Measurements from ENCODE around the gene UBB. TPM values are rescaled to one million over a fixed set of nuclear protein-coding genes. Genes with fewer than 3 reads are reported as not detected.

Gene UBB
- total RNA-seq, 2 donors from 2014 or later = 862 to 1,091 TPM

DNA sequence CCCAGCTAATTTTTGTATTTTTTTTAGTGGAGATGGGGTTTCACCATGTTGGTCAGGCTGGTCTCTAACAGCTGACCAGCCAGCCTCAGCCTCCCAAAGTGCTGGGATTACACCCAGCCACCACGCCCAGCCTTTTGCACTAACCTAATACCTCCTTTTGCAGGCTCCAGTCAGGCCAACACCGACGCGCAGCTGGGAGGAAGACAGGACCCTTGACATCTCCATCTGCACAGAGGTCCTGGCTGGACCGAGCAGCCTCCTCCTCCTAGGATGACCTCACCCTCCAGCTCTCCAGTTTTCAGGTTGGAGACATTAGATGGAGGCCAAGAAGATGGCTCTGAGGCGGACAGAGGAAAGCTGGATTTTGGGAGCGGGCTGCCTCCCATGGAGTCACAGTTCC is 36.5 kb downstream of the UBB start:
- Histone ChIP-seq H3K36me3 (no peaks in the 10 kb centered on the region), H3K4me1 (peaks cover 0 to 40% of the 10 kb centered on the region in 2 donors), H3K4me3 (no peak overlapping the region), H3K9me3 (no peaks in the 10 kb centered on the region), H3K27me3 (no peaks in the 10 kb centered on the region), H3K27ac (peak overlapping the region in 1 of 2 donors; percentile 90)
- DNase-seq (ENCODE audit: low spot score) = no peak
- no peak for TF ChIP-seq CTCF (IDR thresholded peaks at IDR 0.05)

DNA sequence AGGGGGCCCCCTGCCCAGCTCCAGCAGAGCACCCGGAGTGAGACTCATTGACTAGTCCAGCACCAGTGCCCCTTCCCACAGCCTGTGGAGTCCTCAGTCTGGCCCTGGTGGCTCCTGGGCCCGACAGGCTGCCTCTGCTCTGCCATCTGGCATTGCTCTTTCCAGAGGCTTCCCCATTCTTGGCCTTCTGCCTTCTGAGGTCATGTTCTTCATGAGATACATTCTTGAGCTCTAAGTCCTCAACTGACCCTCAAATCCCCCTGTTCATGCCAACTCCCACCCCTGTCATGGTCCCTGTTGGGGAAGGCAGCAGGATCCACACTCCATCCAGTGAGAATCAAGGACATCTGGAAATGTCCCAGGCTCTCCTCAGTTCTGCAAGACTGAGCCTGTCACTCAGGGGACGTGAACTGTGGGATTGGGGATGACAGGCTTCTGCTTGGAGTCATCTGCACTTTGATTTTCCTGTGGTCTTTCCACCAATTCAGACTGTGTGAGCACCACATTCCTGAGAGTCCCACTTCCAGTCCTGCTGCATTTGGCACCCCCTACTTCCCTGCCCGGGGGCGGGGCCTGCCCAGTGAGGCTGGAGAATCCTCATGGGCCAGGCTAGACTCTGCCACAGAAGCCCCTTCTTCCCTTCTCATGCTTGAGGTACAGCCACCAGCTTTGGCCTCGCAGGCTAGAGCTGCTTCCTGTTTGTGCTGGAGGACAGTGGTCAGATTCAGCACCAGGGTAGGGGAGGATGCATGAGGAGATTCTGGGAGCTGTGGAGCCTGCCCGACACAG is 37.2 kb downstream of the UBB start:
- TF ChIP-seq CTCF (IDR thresholded peaks at IDR 0.05) = no peak
- H3K4me1 ChIP-seq = peaks cover 0 to 40% of the 10 kb centered on the region in 2 donors
- no peaks in the 10 kb centered on the region for H3K9me3 ChIP-seq

DNA sequence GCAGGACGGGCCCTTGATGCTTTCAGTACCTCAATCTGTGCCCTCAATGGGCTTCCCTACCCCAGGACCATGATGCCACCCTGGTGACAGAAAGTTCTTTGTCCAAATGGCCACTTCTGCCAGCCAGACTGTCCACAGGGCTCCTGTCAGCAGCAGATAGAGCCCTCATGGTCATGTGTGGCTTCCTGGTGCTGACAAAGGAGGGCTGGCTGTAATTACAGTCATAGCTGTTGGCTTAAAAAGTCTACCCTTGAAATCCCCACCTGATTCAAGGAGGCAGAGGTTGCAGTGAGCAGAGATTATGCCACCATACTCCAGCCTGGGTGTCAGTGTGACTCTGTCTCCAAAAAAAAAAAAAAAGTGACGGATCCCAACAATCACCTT is 37.8 kb downstream of the UBB start:
- peak overlapping the region; percentile 62 to 90 for H3K27ac ChIP-seq
- no peaks in the 10 kb centered on the region for H3K9me3 ChIP-seq
- no peak for DNase-seq (ENCODE audit: low spot score)
- no peaks in the 10 kb centered on the region for H3K27me3 ChIP-seq
- no peak for TF ChIP-seq CTCF (IDR thresholded peaks at IDR 0.05)
- peaks cover 0 to 40% of the 10 kb centered on the region in 2 donors for H3K4me1 ChIP-seq
- no peaks in the 10 kb centered on the region for H3K36me3 ChIP-seq
- no peak overlapping the region for H3K4me3 ChIP-seq

More for the DNA sequence above, 37.2 kb downstream of the UBB start:
- no peaks in the 10 kb centered on the region for H3K27me3 ChIP-seq
- no peak overlapping the region for H3K4me3 ChIP-seq
- DNase-seq (ENCODE audit: low spot score) = no peak
- H3K36me3 ChIP-seq = no peaks in the 10 kb centered on the region
- peak overlapping the region; percentile 62 to 90 for H3K27ac ChIP-seq

- H3K9me3 ChIP-seq = no peaks in the 10 kb centered on the region
- peak; percentile 74 for DNase-seq (ENCODE audit: low spot score)
- peaks cover 0 to 40% of the 10 kb centered on the region in 2 donors for H3K4me1 ChIP-seq
- H3K4me3 ChIP-seq = no peak overlapping the region
- peak overlapping the region; percentile 62 to 90 for H3K27ac ChIP-seq
- H3K27me3 ChIP-seq = no peaks in the 10 kb centered on the region
- no peaks in the 10 kb centered on the region for H3K36me3 ChIP-seq
- no peak for TF ChIP-seq CTCF (IDR thresholded peaks at IDR 0.05)
These were observed 38.4 kb downstream of the UBB start for GRCh38 chr17:16419074-16419928.

DNA sequence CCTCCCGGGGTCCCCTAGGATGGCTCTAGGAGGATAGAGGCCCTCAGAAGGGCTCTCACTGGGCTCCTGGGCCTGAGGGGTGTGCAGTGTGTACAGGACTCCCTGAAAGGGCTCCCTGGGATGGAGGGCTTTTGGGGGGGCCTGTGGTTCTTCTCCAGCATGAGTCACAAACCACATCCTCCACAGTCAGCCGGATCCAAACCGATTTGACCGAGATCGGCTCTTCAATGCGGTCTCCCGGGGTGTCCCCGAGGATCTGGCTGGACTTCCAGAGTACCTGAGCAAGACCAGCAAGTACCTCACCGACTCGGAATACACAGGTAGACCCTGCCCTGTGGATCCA is 39.0 kb downstream of the UBB start:
- DNase-seq (ENCODE audit: low spot score) = no peak
- no peaks in the 10 kb centered on the region for H3K27me3 ChIP-seq
- no peak overlapping the region for H3K4me3 ChIP-seq
- H3K9me3 ChIP-seq = no peaks in the 10 kb centered on the region
- H3K4me1 ChIP-seq = peaks cover 0 to 39% of the 10 kb centered on the region in 2 donors
- no peak for TF ChIP-seq CTCF (IDR thresholded peaks at IDR 0.05)
- H3K36me3 ChIP-seq = no peaks in the 10 kb centered on the region
- H3K27ac ChIP-seq = peak overlapping the region; percentile 62 to 90
